HG03025 (cell line): ENCODE data around the gene C16orf74.
A peak's percentile ranks its signal among the peaks of the same experiment; 100 is the strongest.

ENCODE experiments used
- ATAC-seq: cut with Tn5 transposase; IDR thresholded peaks from one replicate; pipeline ENCODE4 v1.9.1; 2021; ENCODE audit warnings: mild to moderate bottlenecking, moderate library complexity; ENCODE audit not compliant: unreplicated experiment, low FRiP score

The C16orf74 gene

DNA sequence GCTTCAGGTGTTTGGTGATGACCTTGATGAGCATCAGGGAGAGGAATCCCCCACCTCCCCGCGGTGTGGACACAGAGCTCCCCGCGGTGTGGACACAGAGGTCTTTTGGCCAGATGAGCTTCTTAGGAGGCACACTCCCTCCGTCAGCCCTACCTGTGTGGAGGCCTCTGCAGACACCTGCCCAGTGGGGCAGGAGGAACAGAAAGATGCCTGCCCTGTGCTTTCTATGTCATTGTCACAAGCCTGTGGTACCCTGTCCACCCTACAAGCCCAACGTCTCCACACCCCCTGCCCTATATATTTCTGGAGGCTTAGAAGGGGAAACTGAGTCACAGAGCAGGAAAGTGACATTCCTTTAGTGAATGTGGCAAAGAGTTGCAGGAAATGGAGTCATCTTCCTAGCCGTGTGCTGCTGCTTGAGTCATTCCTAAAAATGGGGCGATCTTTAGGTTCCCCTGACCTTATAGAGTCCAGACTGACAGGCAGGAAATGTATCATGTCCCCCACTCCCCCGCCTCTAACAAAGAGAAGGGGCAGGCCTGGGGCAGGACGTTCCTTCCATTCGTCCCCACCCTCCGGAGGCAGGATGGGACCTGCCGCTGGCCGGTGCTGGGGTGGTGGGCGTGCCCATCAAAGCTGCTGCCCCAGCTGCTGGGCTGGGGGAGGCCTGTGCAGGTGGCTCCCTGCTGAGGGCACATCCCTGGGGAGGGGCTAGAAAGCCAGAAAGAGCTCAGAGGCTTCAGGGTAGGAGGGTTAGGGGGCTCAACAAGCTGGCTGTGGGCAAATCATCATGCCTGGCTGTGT lies 1.0 kb upstream of the C16orf74 start:
- no peak for ATAC-seq

- no peak for ATAC-seq
Measured at GRCh38 chr16:85750146-85750826, 610 bp downstream of the C16orf74 start.

GRCh38 chr16:85749771-85750145 lies 1.1 kb downstream of the C16orf74 start:
- no peak for ATAC-seq

- no peak for ATAC-seq
Measured at GRCh38 chr16:85746460-85747215, 4.3 kb downstream of the C16orf74 start.

DNA sequence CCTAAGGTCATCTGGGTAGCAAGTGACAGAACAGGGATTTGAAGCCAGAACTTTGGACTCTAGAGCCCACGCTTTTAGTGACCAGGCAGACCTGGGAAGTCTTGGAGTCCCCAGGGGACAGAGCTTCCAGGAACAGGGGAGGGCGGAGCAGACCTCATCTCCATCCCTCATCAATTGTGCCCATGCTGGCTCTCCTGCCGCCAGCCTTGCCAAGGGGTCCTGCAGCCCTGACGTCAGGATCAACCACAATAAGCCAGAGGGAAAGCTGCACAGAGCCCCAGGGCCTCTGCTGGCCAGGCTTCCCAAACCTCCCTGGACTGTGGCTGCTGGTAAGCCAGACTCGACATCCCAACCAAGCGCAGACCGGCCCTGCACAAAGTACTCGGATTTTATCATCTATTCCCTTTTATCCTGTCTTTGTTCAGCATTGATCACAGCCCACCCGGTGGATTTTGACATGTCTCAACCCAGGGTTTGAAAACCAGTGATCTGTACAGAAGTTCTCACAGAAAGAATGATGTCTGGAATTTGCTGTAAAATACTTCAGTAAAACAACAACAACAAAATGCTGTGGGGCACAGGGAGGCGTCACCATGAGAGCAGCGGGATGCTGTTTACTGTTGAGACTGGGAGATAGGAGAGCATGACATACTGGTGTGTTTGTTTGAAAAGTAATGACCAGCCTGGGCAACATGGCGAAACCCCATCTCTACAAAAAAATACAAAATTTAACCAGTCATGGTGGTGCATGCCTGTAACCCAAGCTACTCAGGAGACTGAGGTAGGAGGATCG lies 11.8 kb downstream of the C16orf74 start:
- no peak for ATAC-seq

GRCh38 chr16:85736921-85737320 lies 14.0 kb downstream of the C16orf74 start:
- ATAC-seq = no peak

- no peak for ATAC-seq
Measured at GRCh38 chr16:85735946-85736345, 14.9 kb downstream of the C16orf74 start.

DNA sequence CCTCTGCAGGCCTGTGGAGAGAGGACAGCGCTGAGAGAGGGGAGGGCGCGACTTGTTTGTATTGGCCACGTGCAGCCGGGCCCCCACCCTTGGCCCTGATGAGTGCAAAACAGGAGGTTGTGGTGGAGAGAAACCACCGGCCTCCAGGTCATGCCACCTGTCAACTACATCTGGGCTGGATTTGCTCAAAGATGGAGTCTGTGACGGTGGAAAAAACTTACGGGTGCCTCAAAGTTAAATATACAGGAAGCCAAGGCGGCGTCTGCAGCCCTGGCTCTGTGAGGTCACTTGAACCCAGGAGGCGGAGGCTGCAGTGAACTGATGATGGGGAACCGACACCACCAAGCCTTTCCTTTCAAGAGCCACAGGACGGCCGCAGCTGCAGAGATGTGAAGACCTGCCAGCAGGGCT lies 15.7 kb downstream of the C16orf74 start:
- ATAC-seq = peak; percentile 62

- ATAC-seq = no peak
Measured at GRCh38 chr16:85734311-85735017, 16.4 kb downstream of the C16orf74 start.

DNA sequence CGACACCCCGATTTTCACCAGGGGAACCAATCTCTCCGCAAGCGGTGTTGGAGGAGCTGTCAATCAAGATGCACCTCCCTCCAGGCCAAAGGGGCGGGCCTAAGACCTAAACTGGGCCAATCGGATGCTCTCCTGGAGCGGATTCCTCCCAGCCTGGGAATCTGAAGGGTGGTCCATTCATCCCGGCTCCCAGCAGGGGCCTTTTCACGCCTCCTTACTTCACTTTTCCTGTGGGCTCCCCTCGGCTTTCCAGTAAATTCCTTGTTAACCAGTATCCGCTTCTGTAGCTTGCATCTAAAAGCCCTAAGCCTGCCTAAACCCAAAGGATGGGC lies 17.1 kb downstream of the C16orf74 start:
- ATAC-seq = no peak

DNA sequence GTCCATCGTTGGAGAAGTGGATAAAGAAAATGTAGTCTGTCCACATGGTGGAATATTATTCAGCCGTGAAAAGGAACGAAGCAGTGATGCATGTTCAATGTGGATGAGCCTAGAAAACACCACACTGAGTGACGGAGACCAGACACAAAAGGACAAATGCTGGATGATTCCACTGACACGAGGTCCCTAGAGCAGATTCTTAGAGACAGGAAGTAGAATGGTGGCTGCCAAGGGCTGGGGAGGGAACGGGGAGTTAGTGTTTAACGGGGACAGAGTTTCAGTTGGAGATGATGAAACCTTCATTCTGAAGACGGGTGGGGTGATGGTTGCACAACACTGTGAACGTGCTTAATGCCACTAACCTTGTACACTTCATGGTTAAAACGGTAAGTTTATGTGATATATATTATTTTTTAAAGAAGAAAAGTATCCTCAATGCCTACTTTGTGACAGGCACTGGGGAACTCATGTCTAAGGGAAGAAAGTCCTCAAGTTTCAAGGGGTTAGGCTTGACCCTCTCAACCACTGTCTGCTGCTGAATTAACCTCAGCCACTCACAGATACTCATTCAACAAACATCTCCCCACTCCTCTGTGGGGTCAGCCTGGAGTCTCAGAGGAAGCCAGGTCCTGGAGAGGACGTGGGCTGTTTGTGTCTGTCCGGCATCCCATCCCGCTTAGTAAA lies 17.6 kb downstream of the C16orf74 start:
- ATAC-seq = no peak

DNA sequence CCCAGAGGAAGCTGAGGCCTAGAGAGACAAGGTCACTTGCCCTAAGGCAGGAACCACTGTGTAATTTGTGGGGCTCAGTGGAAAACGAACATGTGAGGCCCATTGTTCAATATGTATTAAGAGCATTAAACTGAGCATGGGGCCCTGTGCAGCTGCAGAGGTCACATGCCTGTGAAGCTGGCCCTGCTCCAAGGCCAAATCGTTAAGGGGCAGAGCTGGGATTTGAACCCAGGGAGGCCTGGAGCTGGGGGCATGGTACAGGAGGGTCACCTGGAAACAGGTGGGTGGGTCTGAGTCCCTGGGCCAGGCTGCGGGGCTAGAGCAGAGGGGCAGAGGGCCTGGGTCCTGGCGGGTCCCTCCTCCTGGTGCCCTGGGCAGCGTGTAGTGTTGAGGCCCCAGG lies 19.7 kb downstream of the C16orf74 start:
- ATAC-seq = no peak

DNA sequence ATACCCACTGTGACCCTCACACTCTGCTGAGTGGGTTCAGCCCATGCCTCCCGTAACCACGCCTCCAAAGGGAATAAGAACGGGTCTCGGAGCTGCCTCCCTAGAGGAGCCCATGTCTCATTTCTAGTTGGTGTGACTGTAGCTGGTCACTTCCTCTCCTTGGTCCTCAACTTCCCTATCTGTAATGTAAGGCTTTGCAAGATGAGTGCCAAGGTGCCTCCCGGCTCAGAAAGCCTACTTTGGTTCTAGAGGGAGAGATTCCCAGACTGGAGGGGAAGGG lies 20.8 kb downstream of the C16orf74 start:
- no peak for ATAC-seq

- no peak for ATAC-seq
Measured at GRCh38 chr16:85729452-85730185, 21.3 kb downstream of the C16orf74 start.

DNA sequence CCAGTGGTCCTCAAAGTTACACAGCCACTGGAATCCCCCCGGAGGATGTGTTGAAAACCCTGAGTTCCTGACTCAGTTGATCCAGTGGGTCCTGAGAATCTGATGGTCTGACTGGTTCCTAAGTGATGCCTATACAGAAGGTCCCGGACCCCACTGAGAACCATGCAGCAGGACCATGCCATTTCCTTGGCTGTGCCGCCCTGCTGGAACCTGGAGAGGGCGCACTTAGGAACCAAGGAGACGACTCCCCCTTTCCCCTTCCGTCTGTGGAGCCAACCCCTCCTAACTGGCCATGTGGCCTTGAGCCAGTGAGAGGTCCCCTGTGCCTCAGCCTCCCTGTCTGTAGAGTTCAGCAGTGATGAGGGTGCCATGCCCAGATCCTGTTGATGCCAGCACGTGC lies 22.0 kb downstream of the C16orf74 start:
- no peak for ATAC-seq

DNA sequence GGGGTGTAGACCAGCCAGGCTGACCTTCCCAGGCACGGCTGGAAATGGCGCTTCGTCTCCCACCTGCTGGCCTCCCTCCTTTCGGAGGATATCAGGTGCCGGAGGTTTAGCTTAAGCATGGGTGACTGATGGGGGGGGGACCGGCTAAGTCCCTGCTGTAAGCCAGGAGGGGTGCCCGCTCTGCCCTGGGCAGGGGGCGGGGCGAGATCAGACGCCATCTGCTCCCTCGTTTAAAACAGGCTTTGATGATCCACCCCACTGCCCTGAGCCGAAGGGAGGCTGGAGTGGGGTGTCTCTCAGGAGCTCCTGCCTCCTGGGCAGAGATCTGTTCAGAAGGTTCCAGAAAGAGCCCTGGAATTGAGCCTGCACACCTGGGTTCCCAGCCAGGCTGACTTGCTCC lies 26.0 kb downstream of the C16orf74 start:
- no peak for ATAC-seq

DNA sequence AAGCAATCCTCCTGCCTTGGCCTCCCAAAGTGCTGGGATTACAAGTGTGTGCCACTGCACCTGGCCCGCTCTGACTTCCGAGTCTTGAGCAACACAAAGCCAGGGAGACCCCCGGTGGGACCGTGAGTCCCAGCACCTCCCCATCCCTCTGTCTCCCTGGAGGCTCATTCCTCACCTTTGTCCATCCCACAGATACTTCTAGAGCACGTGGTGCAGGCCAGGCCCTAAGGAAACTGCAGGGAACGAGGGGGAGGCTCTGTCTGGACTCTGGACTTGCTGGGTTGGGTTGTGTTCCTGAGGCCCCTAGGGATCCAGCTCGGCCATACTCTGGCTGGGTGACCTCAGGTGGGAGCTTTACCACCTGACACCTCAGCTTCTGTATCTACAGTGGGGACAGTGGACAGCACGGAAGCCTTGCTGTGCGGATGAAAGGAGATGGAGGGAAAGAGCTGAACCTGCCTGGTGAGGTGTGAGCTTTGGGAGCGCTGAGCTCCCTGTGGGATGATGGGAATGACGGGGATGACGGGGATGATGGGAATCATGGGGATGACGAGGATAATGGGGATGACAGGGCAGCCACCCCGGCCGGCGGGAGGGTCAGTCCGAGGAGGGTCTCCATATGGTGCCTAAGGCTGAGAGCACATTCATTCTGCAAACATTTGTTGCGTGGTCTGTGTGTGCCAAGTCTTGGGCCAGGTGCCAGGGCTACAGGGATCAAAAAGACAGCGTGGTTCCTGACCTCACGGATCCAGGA lies 26.6 kb downstream of the C16orf74 start:
- no peak for ATAC-seq

- ATAC-seq = no peak
Measured at GRCh38 chr16:85722128-85722893, 28.6 kb downstream of the C16orf74 start.
